ENCODE results near the gene LRFN2. TPM values are rescaled to one million over a fixed set of nuclear protein-coding genes. Genes with fewer than 3 reads are reported as not detected.

The LRFN2 gene
- total RNA-seq, 2 donors from 2014 or later: 0.20 TPM; not detected in 1

- ATAC-seq (no peak), DNase-seq (no peak)
- no peak overlapping the region for H3K4me3 Mint-ChIP-seq
- H3K36me3 Mint-ChIP-seq (ENCODE audit: low read depth): peaks cover 3% of the 10 kb centered on the region
- H3K27me3 Mint-ChIP-seq: peaks cover 5% of the 10 kb centered on the region
- H3K4me1 Mint-ChIP-seq: no peaks in the 10 kb centered on the region
- H3K27ac Mint-ChIP-seq: no peak overlapping the region
- no peaks in the 10 kb centered on the region for H3K9me3 ChIP-seq (ENCODE audit: control insufficient read depth, low read length, poor library complexity, severe bottlenecking)
These were observed 189.7 kb downstream of the LRFN2 start for GRCh38 chr6:40397287-40398033.

GRCh38 chr6:40395698-40396076 is 191.5 kb downstream of the LRFN2 start:
- H3K27me3 Mint-ChIP-seq: peaks cover 5% of the 10 kb centered on the region
- H3K9me3 ChIP-seq (ENCODE audit: control insufficient read depth, low read length, poor library complexity, severe bottlenecking): no peaks in the 10 kb centered on the region
- no peak overlapping the region for H3K4me3 Mint-ChIP-seq
- ATAC-seq: no peak
- H3K27ac Mint-ChIP-seq: no peak overlapping the region
- H3K4me1 Mint-ChIP-seq: peaks cover 4% of the 10 kb centered on the region
- peaks cover 3% of the 10 kb centered on the region for H3K36me3 Mint-ChIP-seq (ENCODE audit: low read depth)
- no peak for DNase-seq

- H3K9me3 ChIP-seq (ENCODE audit: control insufficient read depth, low read length, poor library complexity, severe bottlenecking): no peaks in the 10 kb centered on the region
- Mint-ChIP-seq H3K27ac (no peak overlapping the region), H3K4me1 (peaks cover 4% of the 10 kb centered on the region), H3K4me3 (no peak overlapping the region), H3K27me3 (peaks cover 8% of the 10 kb centered on the region), H3K36me3 (ENCODE audit: low read depth) (peaks cover 3% of the 10 kb centered on the region)
- DNase-seq: no peak
- ATAC-seq: no peak
These were observed 192.0 kb downstream of the LRFN2 start for GRCh38 chr6:40395066-40395697.

- H3K27ac Mint-ChIP-seq: no peak overlapping the region
- no peak for ATAC-seq
- peaks cover 16% of the 10 kb centered on the region for H3K27me3 Mint-ChIP-seq
- no peak for DNase-seq
- H3K4me3 Mint-ChIP-seq: no peak overlapping the region
- H3K36me3 Mint-ChIP-seq (ENCODE audit: low read depth): peaks cover 3% of the 10 kb centered on the region
- H3K4me1 Mint-ChIP-seq: peaks cover 4% of the 10 kb centered on the region
- no peaks in the 10 kb centered on the region for H3K9me3 ChIP-seq (ENCODE audit: control insufficient read depth, low read length, poor library complexity, severe bottlenecking)
These were observed 192.8 kb downstream of the LRFN2 start for GRCh38 chr6:40394381-40394780.

GRCh38 chr6:40393641-40394040 is 193.5 kb downstream of the LRFN2 start:
- H3K27ac Mint-ChIP-seq: no peak overlapping the region
- peaks cover 4% of the 10 kb centered on the region for H3K4me1 Mint-ChIP-seq
- H3K27me3 Mint-ChIP-seq: peaks cover 21% of the 10 kb centered on the region
- no peak for ATAC-seq
- no peak for DNase-seq
- no peaks in the 10 kb centered on the region for H3K9me3 ChIP-seq (ENCODE audit: control insufficient read depth, low read length, poor library complexity, severe bottlenecking)
- H3K4me3 Mint-ChIP-seq: peak overlapping the region; percentile 39
- peaks cover 3% of the 10 kb centered on the region for H3K36me3 Mint-ChIP-seq (ENCODE audit: low read depth)

- peaks cover 26% of the 10 kb centered on the region for H3K27me3 Mint-ChIP-seq
- peaks cover 6% of the 10 kb centered on the region for H3K36me3 Mint-ChIP-seq (ENCODE audit: low read depth)
- peaks cover 7% of the 10 kb centered on the region for H3K4me1 Mint-ChIP-seq
- ATAC-seq (no peak), DNase-seq (no peak)
- H3K9me3 ChIP-seq (ENCODE audit: control insufficient read depth, low read length, poor library complexity, severe bottlenecking): no peaks in the 10 kb centered on the region
- no peak overlapping the region for H3K4me3 Mint-ChIP-seq
- H3K27ac Mint-ChIP-seq: no peak overlapping the region
These were observed 194.6 kb downstream of the LRFN2 start for GRCh38 chr6:40392589-40392988.

- Mint-ChIP-seq H3K27me3 (peaks cover 24% of the 10 kb centered on the region), H3K36me3 (ENCODE audit: low read depth) (peaks cover 6% of the 10 kb centered on the region), H3K27ac (no peak overlapping the region), H3K4me3 (no peak overlapping the region), H3K4me1 (peaks cover 7% of the 10 kb centered on the region)
- DNase-seq (no peak), ATAC-seq (no peak)
- H3K9me3 ChIP-seq (ENCODE audit: control insufficient read depth, low read length, poor library complexity, severe bottlenecking): no peaks in the 10 kb centered on the region
These were observed 195.2 kb downstream of the LRFN2 start for GRCh38 chr6:40391851-40392517.

- no peaks in the 10 kb centered on the region for H3K9me3 ChIP-seq (ENCODE audit: control insufficient read depth, low read length, poor library complexity, severe bottlenecking)
- no peak overlapping the region for H3K27ac Mint-ChIP-seq
- peak overlapping the region; percentile 15 for H3K4me3 Mint-ChIP-seq
- H3K4me1 Mint-ChIP-seq: peaks cover 7% of the 10 kb centered on the region
- peaks cover 32% of the 10 kb centered on the region for H3K27me3 Mint-ChIP-seq
- H3K36me3 Mint-ChIP-seq (ENCODE audit: low read depth): peaks cover 6% of the 10 kb centered on the region
- peak; percentile 54 for ATAC-seq
- no peak for DNase-seq
These were observed 196.1 kb downstream of the LRFN2 start for GRCh38 chr6:40391086-40391485.

GRCh38 chr6:40390144-40390800 is 196.9 kb downstream of the LRFN2 start:
- peaks cover 38% of the 10 kb centered on the region for H3K27me3 Mint-ChIP-seq
- no peak for ATAC-seq
- no peak for DNase-seq
- no peaks in the 10 kb centered on the region for H3K9me3 ChIP-seq (ENCODE audit: control insufficient read depth, low read length, poor library complexity, severe bottlenecking)
- H3K4me3 Mint-ChIP-seq: no peak overlapping the region
- peak overlapping the region; percentile 78 for H3K27ac Mint-ChIP-seq
- H3K4me1 Mint-ChIP-seq: peaks cover 7% of the 10 kb centered on the region
- H3K36me3 Mint-ChIP-seq (ENCODE audit: low read depth): peaks cover 6% of the 10 kb centered on the region

GRCh38 chr6:40389254-40389653 is 197.9 kb downstream of the LRFN2 start:
- H3K36me3 Mint-ChIP-seq (ENCODE audit: low read depth): peaks cover 6% of the 10 kb centered on the region
- ATAC-seq: peak; percentile 60
- no peaks in the 10 kb centered on the region for H3K9me3 ChIP-seq (ENCODE audit: control insufficient read depth, low read length, poor library complexity, severe bottlenecking)
- H3K4me1 Mint-ChIP-seq: peaks cover 7% of the 10 kb centered on the region
- H3K27ac Mint-ChIP-seq: peak overlapping the region; percentile 78
- peaks cover 44% of the 10 kb centered on the region for H3K27me3 Mint-ChIP-seq
- no peak overlapping the region for H3K4me3 Mint-ChIP-seq
- no peak for DNase-seq

- H3K9me3 ChIP-seq (ENCODE audit: control insufficient read depth, low read length, poor library complexity, severe bottlenecking): no peaks in the 10 kb centered on the region
- H3K27me3 Mint-ChIP-seq: peaks cover 51% of the 10 kb centered on the region
- peak overlapping the region; percentile 86 for H3K27ac Mint-ChIP-seq
- no peak for ATAC-seq
- DNase-seq: no peak
- H3K36me3 Mint-ChIP-seq (ENCODE audit: low read depth): peaks cover 3% of the 10 kb centered on the region
- peaks cover 7% of the 10 kb centered on the region for H3K4me1 Mint-ChIP-seq
- no peak overlapping the region for H3K4me3 Mint-ChIP-seq
These were observed 199.3 kb downstream of the LRFN2 start for GRCh38 chr6:40387871-40388264.

GRCh38 chr6:40387127-40387870 is 199.9 kb downstream of the LRFN2 start:
- no peak for DNase-seq
- peaks cover 7% of the 10 kb centered on the region for H3K4me1 Mint-ChIP-seq
- H3K9me3 ChIP-seq (ENCODE audit: control insufficient read depth, low read length, poor library complexity, severe bottlenecking): no peaks in the 10 kb centered on the region
- ATAC-seq: no peak
- H3K36me3 Mint-ChIP-seq (ENCODE audit: low read depth): peaks cover 3% of the 10 kb centered on the region
- peak overlapping the region; percentile 86 for H3K27ac Mint-ChIP-seq
- no peak overlapping the region for H3K4me3 Mint-ChIP-seq
- peaks cover 51% of the 10 kb centered on the region for H3K27me3 Mint-ChIP-seq

All from T-helper 17 cell (primary cell).